SK-N-SH treated with all-trans-retinoic acid at 6 μM for 48 hours (cell line): ENCODE measurements around the gene FARS2.

Experiments used
- ATAC-seq: fragments of 200-7000 bp; cut with Tn5 transposase; 3 replicates; pipeline ENCODE4 v1.9.1; 2020; ENCODE audit warnings: mild to moderate bottlenecking, moderate library complexity
- ARNTL ChIP-seq: fragments of 450-650 bp; formaldehyde crosslinking; IDR thresholded peaks from 2 replicates; pipeline ENCODE4 v1.5.0; 2020; ENCODE audit warnings: low read depth, mild to moderate bottlenecking, moderate library complexity, borderline replicate concordance
- BACH2 ChIP-seq: fragments of 250-450 bp; sonication (Bioruptor Pico); IDR thresholded peaks from 2 replicates; pipeline ENCODE4 v1.9.0; 2021; ENCODE audit warnings: mild to moderate bottlenecking, borderline replicate concordance
- CREB5 ChIP-seq: fragments of 250-450 bp; sonication (Bioruptor Pico); IDR thresholded peaks from 2 replicates; pipeline ENCODE4 v1.5.1; 2020; ENCODE audit warnings: low read depth, mild to moderate bottlenecking, moderate library complexity
- CSDC2 ChIP-seq: fragments of 250-450 bp; sonication (Bioruptor Pico); IDR thresholded peaks from 2 replicates; pipeline ENCODE4 v1.5.0; 2020; ENCODE audit warnings: mild to moderate bottlenecking, moderate library complexity
- ESRRG ChIP-seq: fragments of 250-450 bp; sonication (Bioruptor Pico); IDR thresholded peaks from 2 replicates; pipeline ENCODE4 v1.6.1; 2021; ENCODE audit warnings: mild to moderate bottlenecking
- GLIS3 ChIP-seq: fragments of 250-450 bp; sonication (Bioruptor Pico); IDR thresholded peaks from 2 replicates; pipeline ENCODE4 v1.5.0; 2020; ENCODE audit warnings: mild to moderate bottlenecking, moderate library complexity
- ISL1 ChIP-seq: fragments of 250-450 bp; sonication (Bioruptor Pico); IDR thresholded peaks from 2 replicates; pipeline ENCODE4 v2.1.2; 2022; ENCODE audit warnings: mild to moderate bottlenecking, moderate library complexity
- OSR1 ChIP-seq: fragments of 250-450 bp; sonication (Bioruptor Pico); IDR thresholded peaks from 2 replicates; pipeline ENCODE4 v1.8.0; 2022; ENCODE audit warnings: moderate library complexity, mild to moderate bottlenecking, inconsistent platforms
- RARB ChIP-seq: fragments of 250-450 bp; sonication (Bioruptor Pico); IDR thresholded peaks from 2 replicates; pipeline ENCODE4 v1.8.0; 2021; ENCODE audit warnings: mild to moderate bottlenecking, moderate library complexity
- SNAI2 ChIP-seq: fragments of 250-450 bp; sonication (Bioruptor Pico); IDR thresholded peaks from 2 replicates; pipeline ENCODE4 v1.5.0; 2020; ENCODE audit warnings: mild to moderate bottlenecking, moderate library complexity
- TCF4 ChIP-seq: fragments of 250-450 bp; sonication (Bioruptor Pico); IDR thresholded peaks from 2 replicates; pipeline ENCODE4 v1.8.0; 2021; ENCODE audit warnings: mild to moderate bottlenecking, moderate library complexity, borderline replicate concordance
- TOX ChIP-seq: fragments of 250-450 bp; sonication (Bioruptor Pico); IDR thresholded peaks from 2 replicates; pipeline ENCODE4 v1.8.0; 2021; ENCODE audit warnings: mild to moderate bottlenecking, moderate library complexity, borderline replicate concordance
- TSHZ2 ChIP-seq: fragments of 250-450 bp; sonication (Bioruptor Pico); IDR thresholded peaks from 2 replicates; pipeline ENCODE4 v1.5.0; 2020; ENCODE audit warnings: mild to moderate bottlenecking, moderate library complexity
- ZC3H10 ChIP-seq: fragments of 250-450 bp; sonication (Bioruptor Pico); IDR thresholded peaks from 2 replicates; pipeline ENCODE4 v1.5.1; 2021; ENCODE audit warnings: mild to moderate bottlenecking, moderate library complexity
- ZFP3 ChIP-seq: fragments of 250-450 bp; sonication (Bioruptor Pico); IDR thresholded peaks from 2 replicates; pipeline ENCODE4 v1.5.0; 2020; ENCODE audit warnings: mild to moderate bottlenecking, moderate library complexity
- ZFP30 ChIP-seq: fragments of 450-650 bp; formaldehyde crosslinking; IDR thresholded peaks from 2 replicates; pipeline ENCODE4 v1.5.0; 2022; ENCODE audit warnings: mild to moderate bottlenecking, moderate library complexity
- ZNF565 ChIP-seq: fragments of 450-650 bp; formaldehyde crosslinking; conservative IDR thresholded peaks from 2 replicates; pipeline ENCODE4 v1.5.0; 2020; ENCODE audit warnings: low read depth, mild to moderate bottlenecking, moderate library complexity
- ZNF70 ChIP-seq: fragments of 450-650 bp; formaldehyde crosslinking; IDR thresholded peaks from 2 replicates; pipeline ENCODE4 v1.5.0; 2020; ENCODE audit warnings: mild to moderate bottlenecking, moderate library complexity
- ZNF8 ChIP-seq: fragments of 450-650 bp; formaldehyde crosslinking; IDR thresholded peaks from 2 replicates; pipeline ENCODE4 v1.5.0; 2020; ENCODE audit warnings: mild to moderate bottlenecking, moderate library complexity
- TF ChIP-seq, protein P1 (sequence below): fragments of 250-450 bp; sonication (Bioruptor Pico); IDR thresholded peaks from 2 replicates; pipeline ENCODE4 v1.8.0; 2020; ENCODE audit warnings: mild to moderate bottlenecking, moderate library complexity, borderline replicate concordance
- TF ChIP-seq, protein P2 (sequence below): fragments of 250-450 bp; sonication (Bioruptor Pico); IDR thresholded peaks from 2 replicates; pipeline ENCODE4 v1.8.0; 2021; ENCODE audit warnings: low read depth, mild to moderate bottlenecking, moderate library complexity, borderline replicate concordance

Gene FARS2

GRCh38 chr6:5637714-5638113 lies 376.4 kb downstream of the FARS2 start:
- TF ChIP-seq, protein P1, sequence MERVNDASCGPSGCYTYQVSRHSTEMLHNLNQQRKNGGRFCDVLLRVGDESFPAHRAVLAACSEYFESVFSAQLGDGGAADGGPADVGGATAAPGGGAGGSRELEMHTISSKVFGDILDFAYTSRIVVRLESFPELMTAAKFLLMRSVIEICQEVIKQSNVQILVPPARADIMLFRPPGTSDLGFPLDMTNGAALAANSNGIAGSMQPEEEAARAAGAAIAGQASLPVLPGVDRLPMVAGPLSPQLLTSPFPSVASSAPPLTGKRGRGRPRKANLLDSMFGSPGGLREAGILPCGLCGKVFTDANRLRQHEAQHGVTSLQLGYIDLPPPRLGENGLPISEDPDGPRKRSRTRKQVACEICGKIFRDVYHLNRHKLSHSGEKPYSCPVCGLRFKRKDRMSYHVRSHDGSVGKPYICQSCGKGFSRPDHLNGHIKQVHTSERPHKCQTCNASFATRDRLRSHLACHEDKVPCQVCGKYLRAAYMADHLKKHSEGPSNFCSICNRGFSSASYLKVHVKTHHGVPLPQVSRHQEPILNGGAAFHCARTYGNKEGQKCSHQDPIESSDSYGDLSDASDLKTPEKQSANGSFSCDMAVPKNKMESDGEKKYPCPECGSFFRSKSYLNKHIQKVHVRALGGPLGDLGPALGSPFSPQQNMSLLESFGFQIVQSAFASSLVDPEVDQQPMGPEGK = no peak
- TF ChIP-seq CSDC2 (CRISPR knock-in tag) (no peak), TSHZ2 (CRISPR knock-in tag) (0 out of 2 replicates have a peak, but pooled peaks have one; percentile 34), ZNF565 (CRISPR knock-in tag) (no peak), ZNF8 (CRISPR knock-in tag) (no peak), ZFP3 (no peak), RARB (no peak), TCF4 (CRISPR knock-in tag) (peak; percentile 41; the same call in 1 of the 2 replicates), SNAI2 (CRISPR knock-in tag) (no peak)
- ATAC-seq = no peak

GRCh38 chr6:5638666-5639065 lies 377.4 kb downstream of the FARS2 start:
- no peak for ATAC-seq
- TF ChIP-seq TCF4 (CRISPR knock-in tag) (no peak), BACH2 (CRISPR knock-in tag) (no peak), ZNF70 (no peak), ZNF8 (CRISPR knock-in tag) (no peak), ARNTL (no peak), ZFP30 (CRISPR knock-in tag) (no peak), RARB (no peak)

- no peak for ATAC-seq
- TF ChIP-seq GLIS3 (CRISPR knock-in tag) = no peak
- TF ChIP-seq TSHZ2 (CRISPR knock-in tag) = no peak
- no peak for TF ChIP-seq ZFP3
- no peak for TF ChIP-seq ZC3H10 (CRISPR knock-in tag)
- no peak for TF ChIP-seq OSR1 (CRISPR knock-in tag)
- no peak for TF ChIP-seq TCF4 (CRISPR knock-in tag)
- no peak for TF ChIP-seq CSDC2 (CRISPR knock-in tag)
- TF ChIP-seq ARNTL = no peak
- TF ChIP-seq CREB5 (CRISPR knock-in tag) = no peak
- no peak for TF ChIP-seq ZFP30 (CRISPR knock-in tag)
- TF ChIP-seq SNAI2 (CRISPR knock-in tag) = no peak
- TF ChIP-seq, protein P2, sequence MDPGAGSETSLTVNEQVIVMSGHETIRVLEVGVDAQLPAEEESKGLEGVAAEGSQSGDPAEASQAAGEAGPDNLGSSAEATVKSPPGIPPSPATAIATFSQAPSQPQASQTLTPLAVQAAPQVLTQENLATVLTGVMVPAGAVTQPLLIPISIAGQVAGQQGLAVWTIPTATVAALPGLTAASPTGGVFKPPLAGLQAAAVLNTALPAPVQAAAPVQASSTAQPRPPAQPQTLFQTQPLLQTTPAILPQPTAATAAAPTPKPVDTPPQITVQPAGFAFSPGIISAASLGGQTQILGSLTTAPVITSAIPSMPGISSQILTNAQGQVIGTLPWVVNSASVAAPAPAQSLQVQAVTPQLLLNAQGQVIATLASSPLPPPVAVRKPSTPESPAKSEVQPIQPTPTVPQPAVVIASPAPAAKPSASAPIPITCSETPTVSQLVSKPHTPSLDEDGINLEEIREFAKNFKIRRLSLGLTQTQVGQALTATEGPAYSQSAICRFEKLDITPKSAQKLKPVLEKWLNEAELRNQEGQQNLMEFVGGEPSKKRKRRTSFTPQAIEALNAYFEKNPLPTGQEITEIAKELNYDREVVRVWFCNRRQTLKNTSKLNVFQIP = no peak
- no peak for TF ChIP-seq ZNF70
- TF ChIP-seq TOX (CRISPR knock-in tag) = no peak
- no peak for TF ChIP-seq BACH2 (CRISPR knock-in tag)
- TF ChIP-seq, protein P1 = no peak
- TF ChIP-seq RARB = no peak
- TF ChIP-seq ISL1 = no peak
- TF ChIP-seq ZNF8 (CRISPR knock-in tag) = no peak
- no peak for TF ChIP-seq ESRRG (CRISPR knock-in tag)
These were observed 377.9 kb downstream of the FARS2 start for GRCh38 chr6:5639193-5639592.
